Osteoblast (primary cell): Measurements from ENCODE around the gene VTI1A. TPM values are rescaled to one million over a fixed set of nuclear protein-coding genes. Genes with fewer than 3 reads are reported as not detected.

Experiments used
- DNase-seq: peaks from one replicate; pipeline ENCODE4 v3.0.0; 2011; ENCODE audit warnings: low spot score, mixed read lengths; ENCODE audit not compliant: insufficient read length; ENCODE audit errors: missing footprints
- H2AFZ ChIP-seq: 2 replicates; pipeline ENCODE4 v1.6.0; 2011; ENCODE audit warnings: mild to moderate bottlenecking, low read length
- H3K27ac ChIP-seq: 2 replicates; pipeline ENCODE4 v1.5.1; 2011; ENCODE audit warnings: mild to moderate bottlenecking, low read depth, low read length, moderate library complexity
- H3K27me3 ChIP-seq: 2 replicates; pipeline ENCODE4 v1.6.0; 2012; ENCODE audit warnings: mild to moderate bottlenecking, control low read depth, inconsistent platforms, low read length, moderate library complexity; ENCODE audit not compliant: insufficient read depth
- H3K36me3 ChIP-seq: 2 replicates; pipeline ENCODE4 v1.5.1; 2011; ENCODE audit warnings: mild to moderate bottlenecking, low read length, control low read depth, moderate library complexity; ENCODE audit not compliant: insufficient read depth
- H3K4me1 ChIP-seq: 2 replicates; pipeline ENCODE4 v1.5.1; 2011; ENCODE audit warnings: mild to moderate bottlenecking, low read length, control low read depth, moderate library complexity; ENCODE audit not compliant: insufficient read depth
- H3K4me2 ChIP-seq: 2 replicates; pipeline ENCODE4 v1.6.0; 2011; ENCODE audit warnings: mild to moderate bottlenecking, low read length; ENCODE audit not compliant: insufficient read depth
- H3K4me3 ChIP-seq: fragments of 200-600 bp; sonication (generic); 3 replicates; pipeline ENCODE4 v1.5.1; 2012; ENCODE audit warnings: mild to moderate bottlenecking, low read length, inconsistent platforms; ENCODE audit not compliant: insufficient read depth
- H3K79me2 ChIP-seq: 2 replicates; pipeline ENCODE4 v1.6.0; 2012; ENCODE audit warnings: mild to moderate bottlenecking, low read length, control low read depth, inconsistent platforms; ENCODE audit not compliant: insufficient read depth
- H3K9me3 ChIP-seq: 2 replicates; pipeline ENCODE4 v1.5.1; 2011; ENCODE audit warnings: low read depth, low read length, control low read depth
- H4K20me1 ChIP-seq: 2 replicates; pipeline ENCODE4 v1.6.0; 2012; ENCODE audit warnings: mild to moderate bottlenecking, low read length, control low read depth; ENCODE audit not compliant: insufficient read depth
- total RNA-seq: library from RNA; depleted of rRNA; stranded (reverse); fragments of >200 nt; gene quantifications from 2 replicates; pipeline ENCODE4 v1.2.3, GENCODE V29; 2012
- TF ChIP-seq, protein P1 (sequence below): IDR thresholded peaks from 2 replicates; pipeline ENCODE4 v1.5.1; 2011; ENCODE audit warnings: mild to moderate bottlenecking, low read depth, low read length, moderate library complexity; ENCODE audit errors: extremely low read depth

VTI1A gene
- total RNA-seq, 1 donor, result 34.7 TPM

- H3K27ac ChIP-seq, result no peak overlapping the region
- H3K27me3 ChIP-seq, result no peaks in the 10 kb centered on the region
- H3K4me3 ChIP-seq, result no peak overlapping the region
- no peaks in the 10 kb centered on the region for H3K9me3 ChIP-seq
- TF ChIP-seq, protein P1, sequence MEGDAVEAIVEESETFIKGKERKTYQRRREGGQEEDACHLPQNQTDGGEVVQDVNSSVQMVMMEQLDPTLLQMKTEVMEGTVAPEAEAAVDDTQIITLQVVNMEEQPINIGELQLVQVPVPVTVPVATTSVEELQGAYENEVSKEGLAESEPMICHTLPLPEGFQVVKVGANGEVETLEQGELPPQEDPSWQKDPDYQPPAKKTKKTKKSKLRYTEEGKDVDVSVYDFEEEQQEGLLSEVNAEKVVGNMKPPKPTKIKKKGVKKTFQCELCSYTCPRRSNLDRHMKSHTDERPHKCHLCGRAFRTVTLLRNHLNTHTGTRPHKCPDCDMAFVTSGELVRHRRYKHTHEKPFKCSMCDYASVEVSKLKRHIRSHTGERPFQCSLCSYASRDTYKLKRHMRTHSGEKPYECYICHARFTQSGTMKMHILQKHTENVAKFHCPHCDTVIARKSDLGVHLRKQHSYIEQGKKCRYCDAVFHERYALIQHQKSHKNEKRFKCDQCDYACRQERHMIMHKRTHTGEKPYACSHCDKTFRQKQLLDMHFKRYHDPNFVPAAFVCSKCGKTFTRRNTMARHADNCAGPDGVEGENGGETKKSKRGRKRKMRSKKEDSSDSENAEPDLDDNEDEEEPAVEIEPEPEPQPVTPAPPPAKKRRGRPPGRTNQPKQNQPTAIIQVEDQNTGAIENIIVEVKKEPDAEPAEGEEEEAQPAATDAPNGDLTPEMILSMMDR, result no peak
- no peaks in the 10 kb centered on the region for H4K20me1 ChIP-seq
- DNase-seq, result no peak
- peaks cover 17% of the 10 kb centered on the region for H3K4me1 ChIP-seq
- no peaks in the 10 kb centered on the region for H3K79me2 ChIP-seq
- no peak overlapping the region for H2AFZ ChIP-seq
- H3K36me3 ChIP-seq, result no peaks in the 10 kb centered on the region
- no peak overlapping the region for H3K4me2 ChIP-seq
These were observed 320.1 kb downstream of the VTI1A start for GRCh38 chr10:112767156-112767555.

DNA sequence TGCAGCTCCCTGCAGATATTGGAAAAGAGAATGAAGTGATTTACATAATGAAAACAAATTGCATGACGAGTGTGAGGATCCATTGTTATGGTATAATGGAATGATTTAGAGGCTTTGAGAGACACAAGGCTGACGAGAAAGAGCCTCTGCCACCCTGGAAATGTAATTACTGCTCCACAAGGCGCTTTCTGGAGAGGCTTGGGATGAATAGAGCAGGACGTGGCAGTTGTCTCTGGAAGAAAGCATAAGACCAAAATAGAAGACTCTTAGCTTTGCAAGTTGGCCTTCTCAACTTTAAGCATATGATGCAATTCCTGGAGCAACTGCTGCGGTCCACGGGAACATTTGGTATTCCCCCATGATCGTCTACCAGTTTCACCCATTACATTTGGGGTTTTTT is 321.1 kb downstream of the VTI1A start:
- DNase-seq, result no peak
- TF ChIP-seq, protein P1, result no peak
- Histone ChIP-seq H3K4me1 (peaks cover 17% of the 10 kb centered on the region), H3K27me3 (no peaks in the 10 kb centered on the region), H4K20me1 (no peaks in the 10 kb centered on the region), H3K4me2 (no peak overlapping the region), H3K36me3 (no peaks in the 10 kb centered on the region), H3K27ac (no peak overlapping the region), H3K4me3 (no peak overlapping the region), H3K79me2 (no peaks in the 10 kb centered on the region), H2AFZ (no peak overlapping the region), H3K9me3 (no peaks in the 10 kb centered on the region)

DNA sequence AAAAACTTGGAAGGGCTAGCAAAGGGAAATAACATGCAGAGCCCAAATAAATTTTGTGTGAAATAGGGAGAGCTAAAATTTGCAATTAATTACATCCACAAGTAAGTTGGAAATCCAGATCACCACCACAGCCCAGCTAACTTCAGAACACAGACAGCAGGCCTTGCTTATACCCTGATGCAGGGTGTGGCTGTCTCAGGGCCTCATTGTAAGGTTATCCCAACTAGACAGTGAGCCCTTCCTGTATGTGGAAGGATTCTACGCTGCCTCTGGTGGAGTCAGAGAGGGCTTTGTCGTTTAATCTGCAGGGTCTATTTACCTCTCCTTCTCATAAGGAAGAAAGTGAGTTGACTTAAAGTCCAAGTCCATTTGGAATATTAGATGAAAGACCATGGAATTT is 322.1 kb downstream of the VTI1A start:
- no peak overlapping the region for H3K4me2 ChIP-seq
- TF ChIP-seq, protein P1, result no peak
- no peaks in the 10 kb centered on the region for H4K20me1 ChIP-seq
- H3K27me3 ChIP-seq, result no peaks in the 10 kb centered on the region
- H3K4me3 ChIP-seq, result no peak overlapping the region
- no peaks in the 10 kb centered on the region for H3K36me3 ChIP-seq
- no peaks in the 10 kb centered on the region for H3K9me3 ChIP-seq
- peaks cover 9% of the 10 kb centered on the region for H3K4me1 ChIP-seq
- no peak for DNase-seq
- H2AFZ ChIP-seq, result no peak overlapping the region
- H3K27ac ChIP-seq, result no peak overlapping the region
- no peaks in the 10 kb centered on the region for H3K79me2 ChIP-seq

GRCh38 chr10:112769611-112770370 is 322.8 kb downstream of the VTI1A start:
- Histone ChIP-seq H4K20me1 (no peaks in the 10 kb centered on the region), H3K36me3 (no peaks in the 10 kb centered on the region), H3K27me3 (no peaks in the 10 kb centered on the region), H2AFZ (no peak overlapping the region), H3K27ac (no peak overlapping the region), H3K9me3 (no peaks in the 10 kb centered on the region), H3K4me2 (no peak overlapping the region), H3K79me2 (no peaks in the 10 kb centered on the region), H3K4me1 (peaks cover 3% of the 10 kb centered on the region), H3K4me3 (no peak overlapping the region)
- no peak for DNase-seq
- TF ChIP-seq, protein P1, result no peak
